SK-N-SH (cell line): ENCODE measurements around the gene TOP3B. TPM values are rescaled to one million over a fixed set of nuclear protein-coding genes. Genes with fewer than 3 reads are reported as not detected.

ENCODE experiments used
- CTCF ChIA-PET: fragments of 300-600, 350-600 bp; formaldehyde crosslinking; extraction: SDS; loops from one replicate; lab custom pipeline; 2021; lab: Yijun Ruan, JAX
- POLR2A ChIA-PET: fragments of 350-600 bp; sonication (Branson Sonifier 250); formaldehyde crosslinking; extraction: SDS; loops from one replicate; lab custom pipeline; 2020; ENCODE audit warnings: antibody characterized with exemption, inconsistent platforms; lab: Yijun Ruan, JAX
- DNase-seq: peaks from one replicate; pipeline ENCODE4 v3.0.0; 2012
- H2AFZ ChIP-seq: fragments of 200-600 bp; sonication (generic); 2 replicates; pipeline ENCODE4 v1.8.1; 2016; ENCODE audit warnings: antibody characterized with exemption, mild to moderate bottlenecking, low read depth
- H3F3A ChIP-seq: fragments of 200-600 bp; sonication (generic); replicated peaks from 2 replicates; pipeline ENCODE3; 2016; ENCODE audit warnings: antibody characterized with exemption, mild to moderate bottlenecking; ENCODE audit not compliant: insufficient read depth
- H3K27ac ChIP-seq, 2 experiments: fragments of 200-500 bp in 1 of 2; fragments of 200-600 bp in 1 of 2; sonication (Bioruptor generic) in 1 of 2; sonication (generic), shearing (Covaris generic) in 1 of 2; 2 replicates each; pipeline versions ENCODE4 v1.5.1 to v1.6.1; 2014 to 2016; ENCODE audit warnings: low read depth in 2 of 2, inconsistent platforms in 1 of 2, low read length in 1 of 2, mild to moderate bottlenecking in 1 of 2, mixed read lengths in 1 of 2
- H3K27me3 ChIP-seq: fragments of 200-600 bp; sonication (generic), shearing (Covaris generic); 2 replicates; pipeline ENCODE4 v1.6.1; 2016; ENCODE audit warnings: mixed run types; ENCODE audit not compliant: insufficient read depth
- H3K36me3 ChIP-seq, 2 experiments: fragments of 200-500 bp in 1 of 2; fragments of 200-600 bp in 1 of 2; sonication (Bioruptor generic) in 1 of 2; sonication (generic) in 1 of 2; replicated peaks in 1 of 2; 2 replicates each; pipeline versions ENCODE3 to v1.5.1; 2014 to 2016; ENCODE audit warnings: low read length in 1 of 2, mild to moderate bottlenecking in 1 of 2; ENCODE audit not compliant: insufficient read depth in 2 of 2, control insufficient read depth in 1 of 2
- H3K4me1 ChIP-seq, 2 experiments: fragments of 200-500 bp in 1 of 2; fragments of 200-600 bp in 1 of 2; sonication (Bioruptor generic) in 1 of 2; sonication (generic), shearing (Covaris generic) in 1 of 2; 2 replicates each; pipeline versions ENCODE4 v1.5.1 to v1.6.1; 2014 to 2016; ENCODE audit warnings: low read depth in 1 of 2, low read length in 1 of 2, mixed run types in 1 of 2; ENCODE audit not compliant: insufficient read depth in 2 of 2, control insufficient read depth in 1 of 2
- H3K4me2 ChIP-seq: fragments of 200-600 bp; sonication (generic), shearing (Covaris generic); 2 replicates; pipeline ENCODE4 v1.6.1; 2017; ENCODE audit warnings: mixed run types
- H3K4me3 ChIP-seq, 2 experiments: fragments of 200-500 bp in 1 of 2; fragments of 200-600 bp in 1 of 2; sonication (Bioruptor generic) in 1 of 2; sonication (generic), shearing (Covaris generic) in 1 of 2; 2 replicates each; pipeline versions ENCODE4 v1.5.1 to v1.8.1; 2014 to 2016; ENCODE audit warnings: low read depth in 2 of 2, inconsistent platforms in 1 of 2, low read length in 1 of 2, mild to moderate bottlenecking in 1 of 2, mixed read lengths in 1 of 2, moderate library complexity in 1 of 2
- H3K79me2 ChIP-seq: fragments of 200-600 bp; sonication (generic); 2 replicates; pipeline ENCODE4 v1.8.1; 2017; ENCODE audit warnings: mild to moderate bottlenecking; ENCODE audit not compliant: insufficient read depth
- H3K9ac ChIP-seq: fragments of 200-600 bp; sonication (generic); 2 replicates; pipeline ENCODE4 v1.6.1; 2017; ENCODE audit warnings: mixed run types
- H3K9me2 ChIP-seq: fragments of 200-600 bp; sonication (generic); 2 replicates; pipeline ENCODE4 v1.6.1; 2017; ENCODE audit warnings: mixed run types
- H3K9me3 ChIP-seq: fragments of 200-600 bp; sonication (generic); 2 replicates; pipeline ENCODE4 v1.6.1; 2017; ENCODE audit warnings: mixed run types, mild to moderate bottlenecking, moderate library complexity
- H4K20me1 ChIP-seq: fragments of 200-600 bp; sonication (generic); 2 replicates; pipeline ENCODE4 v1.6.1; 2017; ENCODE audit warnings: mild to moderate bottlenecking, mixed run types; ENCODE audit not compliant: insufficient read depth
- ELF1 ChIP-seq: IDR thresholded peaks from 2 replicates; pipeline ENCODE4 v1.4.0; 2012
- EZH2phosphoT487 ChIP-seq: fragments of 200-600 bp; sonication (generic); IDR thresholded peaks from 2 replicates; pipeline ENCODE4 v1.6.1; 2017; ENCODE audit warnings: low read depth, mixed run types, mild to moderate bottlenecking, antibody characterized with exemption, moderate library complexity, borderline replicate concordance
- FOSL2 ChIP-seq: IDR thresholded peaks from 2 replicates; pipeline ENCODE4 v1.4.0; 2012; ENCODE audit warnings: low read depth, mild to moderate bottlenecking, moderate library complexity, borderline replicate concordance
- FOXJ3 ChIP-seq: sonication (generic); formaldehyde crosslinking; IDR thresholded peaks from 2 replicates; pipeline ENCODE4 v1.5.1; 2020; ENCODE audit warnings: mild to moderate bottlenecking, missing genetic modification reagents
- GABPA ChIP-seq: IDR thresholded peaks from 2 replicates; pipeline ENCODE4 v1.4.0; 2012; ENCODE audit warnings: low read depth, mild to moderate bottlenecking
- NRF1 ChIP-seq: IDR thresholded peaks from 2 replicates; pipeline ENCODE4 v1.6.1; 2012; ENCODE audit warnings: low read depth, mild to moderate bottlenecking, low read length
- RAD21 ChIP-seq: IDR thresholded peaks from 2 replicates; pipeline ENCODE4 v1.6.1; 2012; ENCODE audit warnings: mild to moderate bottlenecking, low read length
- RXRA ChIP-seq: IDR thresholded peaks from 2 replicates; pipeline ENCODE4 v1.4.0; 2012; ENCODE audit warnings: low read depth, mild to moderate bottlenecking, borderline replicate concordance
- TAF1 ChIP-seq: IDR thresholded peaks from 2 replicates; pipeline ENCODE4 v1.6.1; 2012; ENCODE audit warnings: low read depth, mild to moderate bottlenecking, low read length, moderate library complexity, borderline replicate concordance
- TEAD4 ChIP-seq: IDR thresholded peaks from 2 replicates; pipeline ENCODE4 v1.4.0; 2012; ENCODE audit warnings: mild to moderate bottlenecking, borderline replicate concordance; ENCODE audit not compliant: insufficient read depth
- WGBS: methylation state at CpG from one replicate; pipeline ENCODE4 v1.1.6; 2017; ENCODE audit warnings: low lambda C conversion rate; 5-methylcytosine and 5-hydroxymethylcytosine counted together
- polyA plus RNA-seq, 3 experiments: library from polyadenylated mRNA; depleted of rRNA; stranded (reverse); fragments of >200 nt; gene quantifications; 2 replicates each; pipeline ENCODE4 v1.2.3, GENCODE V29; 2012
- TF ChIP-seq, protein P1 (sequence below): IDR thresholded peaks from 2 replicates; pipeline ENCODE4 v1.6.1; 2012; ENCODE audit warnings: mild to moderate bottlenecking, low read depth, low read length, moderate library complexity
- TF ChIP-seq, protein P2 (sequence below): fragments of 150-350 bp; IDR thresholded peaks from 2 replicates; pipeline ENCODE4 v1.6.1; 2017; ENCODE audit warnings: antibody characterized with exemption, low read length, low read depth, borderline replicate concordance

The TOP3B gene
- polyA plus RNA-seq, 1 of the 3 experiments (the other 2 are of a cell fraction): 14.4 TPM

DNA sequence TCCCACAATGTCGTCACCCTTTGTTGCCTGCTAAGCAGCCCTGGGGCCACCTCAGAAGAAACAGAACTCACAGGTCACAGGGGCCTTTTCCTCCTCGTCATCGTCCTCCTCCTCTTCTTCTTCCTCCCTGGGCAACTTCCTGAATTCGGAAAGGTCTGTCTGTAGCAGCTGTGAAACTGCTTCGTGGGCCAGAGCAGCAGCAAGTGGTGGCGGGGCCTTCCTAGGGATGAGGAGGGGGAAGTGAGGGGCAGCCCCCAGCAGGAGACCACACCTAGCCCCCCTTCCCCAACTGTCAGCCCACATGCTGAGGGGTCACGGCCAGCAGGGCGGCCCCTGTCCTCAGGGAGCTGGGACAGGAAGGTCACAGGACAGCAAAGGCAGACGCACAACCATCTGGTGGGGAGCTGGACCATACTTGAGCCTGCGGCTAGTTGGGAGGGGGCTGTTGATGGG, 43.1 kb downstream of the TOP3B start:
- Histone ChIP-seq H3K79me2 (peaks cover 41% of the 10 kb centered on the region; the same call in 1 of the 2 replicates), H3K4me3 (no peak overlapping the region), H3K9me3 (no peaks in the 10 kb centered on the region), H4K20me1 (no peaks in the 10 kb centered on the region), H3K4me1 (peaks cover 23 to 49% of the 10 kb centered on the region in 2 experiments; a peak in 3 of 4 replicates), H3F3A (peaks cover 33% of the 10 kb centered on the region), H3K4me2 (no peak overlapping the region), H3K9me2 (no peaks in the 10 kb centered on the region), H3K27me3 (no peaks in the 10 kb centered on the region), H3K36me3 (peaks cover 13 to 14% of the 10 kb centered on the region in 2 experiments), H2AFZ (no peak overlapping the region), H3K9ac (no peak overlapping the region), H3K27ac (0 out of 4 replicates have a peak overlapping the region, but pooled peaks of 1 of the 2 experiments have one; percentile 95)
- TF ChIP-seq RXRA: no peak
- TF ChIP-seq FOXJ3 (CRISPR knock-in tag): no peak
- TF ChIP-seq TEAD4: no peak
- no peak for TF ChIP-seq GABPA
- TF ChIP-seq TAF1: no peak
- no peak for TF ChIP-seq NRF1
- no peak for TF ChIP-seq RAD21
- TF ChIP-seq FOSL2: no peak
- TF ChIP-seq, protein P1, sequence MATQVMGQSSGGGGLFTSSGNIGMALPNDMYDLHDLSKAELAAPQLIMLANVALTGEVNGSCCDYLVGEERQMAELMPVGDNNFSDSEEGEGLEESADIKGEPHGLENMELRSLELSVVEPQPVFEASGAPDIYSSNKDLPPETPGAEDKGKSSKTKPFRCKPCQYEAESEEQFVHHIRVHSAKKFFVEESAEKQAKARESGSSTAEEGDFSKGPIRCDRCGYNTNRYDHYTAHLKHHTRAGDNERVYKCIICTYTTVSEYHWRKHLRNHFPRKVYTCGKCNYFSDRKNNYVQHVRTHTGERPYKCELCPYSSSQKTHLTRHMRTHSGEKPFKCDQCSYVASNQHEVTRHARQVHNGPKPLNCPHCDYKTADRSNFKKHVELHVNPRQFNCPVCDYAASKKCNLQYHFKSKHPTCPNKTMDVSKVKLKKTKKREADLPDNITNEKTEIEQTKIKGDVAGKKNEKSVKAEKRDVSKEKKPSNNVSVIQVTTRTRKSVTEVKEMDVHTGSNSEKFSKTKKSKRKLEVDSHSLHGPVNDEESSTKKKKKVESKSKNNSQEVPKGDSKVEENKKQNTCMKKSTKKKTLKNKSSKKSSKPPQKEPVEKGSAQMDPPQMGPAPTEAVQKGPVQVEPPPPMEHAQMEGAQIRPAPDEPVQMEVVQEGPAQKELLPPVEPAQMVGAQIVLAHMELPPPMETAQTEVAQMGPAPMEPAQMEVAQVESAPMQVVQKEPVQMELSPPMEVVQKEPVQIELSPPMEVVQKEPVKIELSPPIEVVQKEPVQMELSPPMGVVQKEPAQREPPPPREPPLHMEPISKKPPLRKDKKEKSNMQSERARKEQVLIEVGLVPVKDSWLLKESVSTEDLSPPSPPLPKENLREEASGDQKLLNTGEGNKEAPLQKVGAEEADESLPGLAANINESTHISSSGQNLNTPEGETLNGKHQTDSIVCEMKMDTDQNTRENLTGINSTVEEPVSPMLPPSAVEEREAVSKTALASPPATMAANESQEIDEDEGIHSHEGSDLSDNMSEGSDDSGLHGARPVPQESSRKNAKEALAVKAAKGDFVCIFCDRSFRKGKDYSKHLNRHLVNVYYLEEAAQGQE: no peak
- TF ChIP-seq ELF1: no peak
- TF ChIP-seq, protein P2, sequence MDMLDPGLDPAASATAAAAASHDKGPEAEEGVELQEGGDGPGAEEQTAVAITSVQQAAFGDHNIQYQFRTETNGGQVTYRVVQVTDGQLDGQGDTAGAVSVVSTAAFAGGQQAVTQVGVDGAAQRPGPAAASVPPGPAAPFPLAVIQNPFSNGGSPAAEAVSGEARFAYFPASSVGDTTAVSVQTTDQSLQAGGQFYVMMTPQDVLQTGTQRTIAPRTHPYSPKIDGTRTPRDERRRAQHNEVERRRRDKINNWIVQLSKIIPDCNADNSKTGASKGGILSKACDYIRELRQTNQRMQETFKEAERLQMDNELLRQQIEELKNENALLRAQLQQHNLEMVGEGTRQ: no peak
- no peak for TF ChIP-seq EZH2phosphoT487
- ChIA-PET CTCF (interaction anchor here (0.6 to 8.6 kb wide), 28 partner anchors 11 to 293 kb away, joined by 3 to 173 read pairs (median 10); partner anchors contain the start of genes MAPK1, PPIL2, PPM1F and YPEL1), POLR2A (interaction anchor here (0.6 to 1.8 kb wide), 2 partner anchors 13 to 206 kb away, joined by 3 to 10 read pairs; partner anchors contain the start of gene PPM1F)
- no peak for DNase-seq
- WGBS: 94% methylated on average over 10 of the region's 10 CpGs
